Smooth muscle cell (in vitro differentiated cells): ENCODE results near the gene DCAF7. TPM values are rescaled to one million over a fixed set of nuclear protein-coding genes. Genes with fewer than 3 reads are reported as not detected.

Experiments
- DNase-seq: peaks from one replicate; lab custom pipeline; 2025; ENCODE audit not compliant: unreplicated experiment; lab: John Stamatoyannopoulos, UW
- H2AFZ ChIP-seq: fragments of 200-600 bp; sonication (generic); 2 replicates; pipeline ENCODE4 v1.6.0; 2016; ENCODE audit warnings: antibody characterized with exemption, low read depth, mild to moderate bottlenecking
- H3F3A ChIP-seq: fragments of 200-600 bp; sonication (generic); 2 replicates; pipeline ENCODE4 v1.6.0; 2017; ENCODE audit warnings: antibody characterized with exemption, low read depth
- H3K27ac ChIP-seq: fragments of 200-600 bp; sonication (generic); 2 replicates; pipeline ENCODE4 v1.5.1; 2016; ENCODE audit warnings: low read depth, mild to moderate bottlenecking
- H3K27me3 ChIP-seq: fragments of 200-600 bp; sonication (generic); 2 replicates; pipeline ENCODE4 v1.6.1; 2016; ENCODE audit warnings: low read depth, mild to moderate bottlenecking
- H3K36me3 ChIP-seq: fragments of 200-600 bp; sonication (generic); 2 replicates; pipeline ENCODE4 v1.5.1; 2016; ENCODE audit warnings: low read depth
- H3K4me1 ChIP-seq: fragments of 200-600 bp; sonication (generic); 2 replicates; pipeline ENCODE4 v1.5.1; 2016; ENCODE audit warnings: low read depth
- H3K4me2 ChIP-seq: fragments of 200-600 bp; sonication (generic); 2 replicates; pipeline ENCODE4 v1.6.0; 2016; ENCODE audit warnings: mild to moderate bottlenecking
- H3K4me3 ChIP-seq: fragments of 200-600 bp; sonication (generic); 2 replicates; pipeline ENCODE4 v1.5.1; 2016; ENCODE audit warnings: mild to moderate bottlenecking
- H3K79me2 ChIP-seq: fragments of 200-600 bp; sonication (generic); 2 replicates; pipeline ENCODE4 v1.6.0; 2016; ENCODE audit warnings: low read depth, mild to moderate bottlenecking
- H3K9ac ChIP-seq: fragments of 200-600 bp; sonication (generic); 2 replicates; pipeline ENCODE4 v1.6.0; 2016; ENCODE audit warnings: low read depth
- H3K9me3 ChIP-seq: fragments of 200-600 bp; sonication (generic); replicated peaks from 2 replicates; pipeline ENCODE4 v1.5.1; 2016; ENCODE audit warnings: low read depth
- H4K20me1 ChIP-seq: fragments of 200-600 bp; sonication (generic); 2 replicates; pipeline ENCODE4 v1.6.0; 2016; ENCODE audit warnings: low read depth
- WGBS: methylation state at CpG from one replicate; pipeline ENCODE4 v1.1.7; 2016; ENCODE audit warnings: low lambda C conversion rate; 5-methylcytosine and 5-hydroxymethylcytosine counted together
- polyA plus RNA-seq: library from polyadenylated mRNA; unstranded; fragments of >200 nt; fragmentation: Nextera tagmentation; extraction: Ambion mirVana; gene quantifications from 2 replicates; pipeline ENCODE4 v1.2.1, GENCODE V29; 2016
- total RNA-seq: library from RNA; depleted of rRNA; stranded (reverse); fragments of >200 nt; gene quantifications from 2 replicates; pipeline ENCODE4 v1.2.3, GENCODE V29; 2014
- TF ChIP-seq, protein P1 (sequence below): fragments of 200-600 bp; sonication (generic); IDR thresholded peaks from 2 replicates; pipeline ENCODE4 v1.5.1; 2017; ENCODE audit warnings: borderline replicate concordance, mild to moderate bottlenecking, antibody characterized with exemption; ENCODE audit not compliant: insufficient read depth, poor library complexity, severe bottlenecking

DCAF7 gene
- total and polyA plus RNA-seq, 2 experiments from 2014 or later: 36.8 to 50.2 TPM

DNA sequence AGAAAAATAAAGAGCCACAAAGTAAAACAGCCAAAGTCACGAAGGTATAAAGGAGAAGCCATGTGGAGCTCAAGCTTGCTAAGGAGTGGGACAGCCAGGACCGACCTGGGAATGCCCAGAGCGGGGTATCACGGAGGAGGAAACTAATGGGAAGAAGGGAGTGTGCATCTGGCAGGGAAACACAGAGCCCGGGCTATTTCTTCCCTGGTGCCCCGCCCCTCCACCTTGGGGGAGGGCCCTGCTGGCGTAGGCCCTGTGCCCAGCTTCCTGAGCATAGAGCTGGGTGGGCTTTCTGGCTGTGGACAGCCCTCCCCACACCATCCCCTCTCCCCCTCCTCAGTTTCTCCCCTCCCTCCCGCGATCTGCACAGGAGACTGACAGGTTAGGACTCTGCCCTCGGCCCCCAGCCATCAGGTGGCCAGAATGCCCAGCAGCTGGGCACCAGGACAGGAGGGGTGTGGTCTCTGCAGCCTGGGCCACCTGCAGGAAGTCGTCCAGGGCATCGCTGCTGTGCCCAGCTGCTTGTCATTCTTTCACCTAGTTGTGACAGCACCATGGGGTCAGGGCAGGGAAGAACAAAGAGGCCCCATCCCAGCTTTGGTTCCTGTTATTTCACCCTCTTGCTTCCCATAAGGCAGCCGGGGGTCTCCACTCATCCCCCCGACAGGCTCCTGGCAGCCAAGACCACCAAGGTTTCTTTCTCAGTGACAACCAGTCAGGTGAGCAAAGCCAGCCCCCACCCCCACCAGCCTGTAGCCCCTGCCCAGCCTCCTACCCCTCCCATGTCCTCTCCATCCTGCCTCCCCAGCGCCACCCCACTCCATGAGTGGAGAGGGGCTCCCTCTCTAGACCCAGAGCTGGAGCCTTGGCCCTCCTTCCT is 7.1 kb upstream of the DCAF7 start:
- no peak overlapping the region for H3K4me2 ChIP-seq
- H3K79me2 ChIP-seq: no peaks in the 10 kb centered on the region
- no peaks in the 10 kb centered on the region for H3K9me3 ChIP-seq
- no peaks in the 10 kb centered on the region for H4K20me1 ChIP-seq
- H3K36me3 ChIP-seq: no peaks in the 10 kb centered on the region
- H3F3A ChIP-seq: no peaks in the 10 kb centered on the region
- H3K27me3 ChIP-seq: peaks cover 14% of the 10 kb centered on the region
- H3K4me1 ChIP-seq: no peaks in the 10 kb centered on the region
- WGBS: 89% methylated on average over 12 of the region's 15 CpGs
- H3K4me3 ChIP-seq: no peak overlapping the region
- H2AFZ ChIP-seq: no peak overlapping the region
- no peak overlapping the region for H3K27ac ChIP-seq
- TF ChIP-seq, protein P1, sequence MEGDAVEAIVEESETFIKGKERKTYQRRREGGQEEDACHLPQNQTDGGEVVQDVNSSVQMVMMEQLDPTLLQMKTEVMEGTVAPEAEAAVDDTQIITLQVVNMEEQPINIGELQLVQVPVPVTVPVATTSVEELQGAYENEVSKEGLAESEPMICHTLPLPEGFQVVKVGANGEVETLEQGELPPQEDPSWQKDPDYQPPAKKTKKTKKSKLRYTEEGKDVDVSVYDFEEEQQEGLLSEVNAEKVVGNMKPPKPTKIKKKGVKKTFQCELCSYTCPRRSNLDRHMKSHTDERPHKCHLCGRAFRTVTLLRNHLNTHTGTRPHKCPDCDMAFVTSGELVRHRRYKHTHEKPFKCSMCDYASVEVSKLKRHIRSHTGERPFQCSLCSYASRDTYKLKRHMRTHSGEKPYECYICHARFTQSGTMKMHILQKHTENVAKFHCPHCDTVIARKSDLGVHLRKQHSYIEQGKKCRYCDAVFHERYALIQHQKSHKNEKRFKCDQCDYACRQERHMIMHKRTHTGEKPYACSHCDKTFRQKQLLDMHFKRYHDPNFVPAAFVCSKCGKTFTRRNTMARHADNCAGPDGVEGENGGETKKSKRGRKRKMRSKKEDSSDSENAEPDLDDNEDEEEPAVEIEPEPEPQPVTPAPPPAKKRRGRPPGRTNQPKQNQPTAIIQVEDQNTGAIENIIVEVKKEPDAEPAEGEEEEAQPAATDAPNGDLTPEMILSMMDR: no peak
- DNase-seq: no peak
- H3K9ac ChIP-seq: no peak overlapping the region

DNA sequence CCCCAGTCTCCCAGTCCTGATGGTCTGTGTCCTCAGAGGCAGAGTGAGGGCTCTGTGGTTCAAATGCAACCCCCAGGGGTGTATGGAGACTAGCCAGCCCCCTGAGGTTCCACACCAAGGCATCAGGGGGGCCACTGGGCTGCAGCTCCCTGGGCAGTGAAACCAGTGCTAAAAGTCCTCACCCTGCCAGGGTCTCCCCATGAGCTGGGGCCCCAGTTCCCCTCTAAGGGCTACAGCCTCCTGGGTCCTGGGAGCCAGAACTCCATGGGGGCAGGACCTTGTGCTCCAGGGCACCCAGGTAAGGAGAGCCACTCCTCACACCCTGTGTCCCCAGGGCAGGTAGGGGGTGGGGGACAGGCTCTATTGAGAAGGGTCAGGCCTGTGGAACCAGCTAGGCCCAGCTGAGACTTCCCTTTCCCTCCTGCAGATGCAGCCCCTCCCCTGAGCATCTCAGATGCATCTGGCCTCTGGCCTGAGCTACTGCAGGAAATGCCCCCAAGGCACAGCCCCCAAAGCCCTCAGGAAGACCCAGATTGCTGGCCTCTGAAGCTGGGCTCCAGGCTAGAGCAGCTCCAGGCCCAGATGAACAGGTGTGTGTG is 6.4 kb upstream of the DCAF7 start:
- H3K4me3 ChIP-seq: no peak overlapping the region
- H3K27me3 ChIP-seq: peaks cover 6% of the 10 kb centered on the region
- H3K36me3 ChIP-seq: no peaks in the 10 kb centered on the region
- no peaks in the 10 kb centered on the region for H3F3A ChIP-seq
- H3K4me1 ChIP-seq: no peaks in the 10 kb centered on the region
- no peaks in the 10 kb centered on the region for H3K9me3 ChIP-seq
- no peaks in the 10 kb centered on the region for H4K20me1 ChIP-seq
- H3K4me2 ChIP-seq: no peak overlapping the region
- no peak overlapping the region for H3K27ac ChIP-seq
- H3K9ac ChIP-seq: no peak overlapping the region
- no peak for DNase-seq
- TF ChIP-seq, protein P1: no peak
- no peak overlapping the region for H2AFZ ChIP-seq
- no peaks in the 10 kb centered on the region for H3K79me2 ChIP-seq

DNA sequence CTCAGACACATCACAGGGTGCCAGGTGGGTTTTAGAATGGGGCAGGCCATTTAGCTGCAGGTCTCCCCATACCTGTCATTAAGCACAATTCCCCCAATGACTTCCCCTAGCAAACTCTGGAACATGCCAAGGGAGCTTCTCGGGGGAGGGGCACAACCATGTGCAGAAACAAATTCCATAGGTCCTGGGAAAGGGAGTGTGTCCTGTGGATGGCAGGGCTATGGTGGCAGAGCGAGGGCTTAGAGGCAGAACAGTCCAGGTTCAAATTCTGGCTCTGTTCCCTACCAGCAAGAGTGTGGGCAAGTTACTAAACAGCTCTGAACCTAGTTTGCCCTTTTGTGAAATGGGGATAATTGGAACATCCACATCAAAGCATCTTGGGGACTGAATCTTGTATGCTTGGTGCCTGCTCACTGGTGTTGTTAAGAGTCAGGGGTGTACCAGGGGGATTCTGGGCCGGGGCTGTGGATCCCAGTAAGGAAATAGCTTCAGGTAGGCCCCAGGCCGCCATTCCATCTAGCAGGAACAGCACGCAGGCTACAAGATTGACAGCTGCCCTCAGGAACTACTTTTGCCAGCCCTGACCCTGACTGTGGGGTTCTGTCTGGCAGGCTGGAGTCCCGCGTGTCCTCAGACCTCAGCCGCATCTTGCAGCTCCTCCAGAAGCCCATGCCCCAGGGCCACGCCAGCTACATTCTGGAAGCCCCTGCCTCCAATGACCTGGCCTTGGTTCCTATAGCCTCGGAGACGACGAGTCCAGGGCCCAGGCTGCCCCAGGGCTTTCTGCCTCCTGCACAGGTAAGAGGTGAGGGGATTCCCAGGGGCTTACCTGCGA is 5.6 kb upstream of the DCAF7 start:
- H3K79me2 ChIP-seq: no peaks in the 10 kb centered on the region
- no peaks in the 10 kb centered on the region for H3F3A ChIP-seq
- H3K9me3 ChIP-seq: no peaks in the 10 kb centered on the region
- no peaks in the 10 kb centered on the region for H3K4me1 ChIP-seq
- no peaks in the 10 kb centered on the region for H3K27me3 ChIP-seq
- no peak overlapping the region for H3K27ac ChIP-seq
- TF ChIP-seq, protein P1: no peak
- H3K9ac ChIP-seq: no peak overlapping the region
- H2AFZ ChIP-seq: no peak overlapping the region
- no peak for DNase-seq
- WGBS: 86% methylated on average over 13 of the region's 13 CpGs
- no peak overlapping the region for H3K4me3 ChIP-seq
- no peaks in the 10 kb centered on the region for H3K36me3 ChIP-seq
- H4K20me1 ChIP-seq: no peaks in the 10 kb centered on the region
- H3K4me2 ChIP-seq: no peak overlapping the region
